Measurements from ENCODE around the gene OPN3. TPM values are rescaled to one million over a fixed set of nuclear protein-coding genes. Genes with fewer than 3 reads are reported as not detected.

The OPN3 gene, protein sequence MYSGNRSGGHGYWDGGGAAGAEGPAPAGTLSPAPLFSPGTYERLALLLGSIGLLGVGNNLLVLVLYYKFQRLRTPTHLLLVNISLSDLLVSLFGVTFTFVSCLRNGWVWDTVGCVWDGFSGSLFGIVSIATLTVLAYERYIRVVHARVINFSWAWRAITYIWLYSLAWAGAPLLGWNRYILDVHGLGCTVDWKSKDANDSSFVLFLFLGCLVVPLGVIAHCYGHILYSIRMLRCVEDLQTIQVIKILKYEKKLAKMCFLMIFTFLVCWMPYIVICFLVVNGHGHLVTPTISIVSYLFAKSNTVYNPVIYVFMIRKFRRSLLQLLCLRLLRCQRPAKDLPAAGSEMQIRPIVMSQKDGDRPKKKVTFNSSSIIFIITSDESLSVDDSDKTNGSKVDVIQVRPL
- total RNA-seq = 14.3 and 14.6 TPM in 2 replicates

DNA sequence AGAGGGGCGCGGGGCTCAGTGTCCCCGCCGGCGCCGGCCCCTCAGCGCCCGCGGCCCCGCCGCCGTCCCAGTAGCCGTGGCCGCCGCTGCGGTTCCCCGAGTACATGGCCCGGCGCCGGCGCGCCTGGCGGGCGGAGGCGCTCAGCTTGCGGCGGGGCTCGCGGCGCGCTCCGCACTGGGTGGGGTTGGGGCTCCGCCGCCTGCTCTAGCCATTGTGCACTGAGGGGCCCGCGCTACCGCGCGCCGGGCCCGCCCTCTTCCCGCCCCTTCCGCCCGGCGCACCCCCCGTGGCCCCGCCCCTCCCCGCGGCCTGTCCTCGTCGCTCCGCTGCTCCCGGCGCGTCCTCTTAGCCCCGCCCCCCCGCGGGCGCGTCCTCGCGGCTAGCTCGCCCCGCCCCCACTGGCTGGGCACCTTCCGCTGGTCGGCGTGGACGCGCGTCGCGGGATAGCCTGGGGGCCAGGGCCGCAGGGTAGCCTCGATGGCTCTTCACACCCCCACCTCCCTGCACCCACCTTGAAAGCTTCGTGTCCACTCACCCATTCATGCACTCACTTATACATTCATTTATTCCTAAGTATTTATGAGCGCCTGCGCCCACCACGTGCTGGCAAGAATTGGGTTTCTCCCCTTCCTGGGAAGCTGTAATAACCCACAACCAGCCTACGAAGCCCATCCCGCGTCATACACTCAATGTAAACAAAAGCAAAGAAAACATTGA is at the start of gene OPN3, which contains the start of gene CHML:
TSS of gene OPN3 (minus strand) at position 221 of the 718 bp plus-strand sequence. CDS start at position 106, 115 bp downstream.
TSS of gene CHML (minus strand) at position 221 of the 718 bp plus-strand sequence. CDS start 4,603 bp downstream, outside the sequence.

DNA sequence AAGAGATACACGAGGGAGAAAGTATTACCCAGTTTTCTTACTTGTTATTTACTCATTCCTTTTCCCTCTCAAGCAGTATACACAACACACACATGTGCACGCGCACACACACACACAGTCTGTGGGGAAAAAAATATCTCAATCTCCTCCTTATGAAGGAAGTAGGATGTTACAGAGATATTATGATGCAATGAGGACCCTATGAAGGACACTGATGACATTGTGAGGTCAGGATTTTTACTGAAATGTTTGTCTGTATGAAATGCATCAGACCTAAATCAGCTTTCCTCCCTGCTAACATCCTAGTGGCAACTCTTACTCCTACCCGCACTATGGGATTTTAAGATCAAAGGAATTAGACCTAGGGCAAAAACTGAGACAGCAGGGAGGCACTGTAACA is 11.8 kb upstream of the OPN3 start, which contains the start of gene WDR64:
TSS of gene WDR64 (plus strand) at position 270 of the 400 bp plus-strand sequence. CDS start 204 bp downstream, outside the sequence.

Other genes with a start within 250 kb of the OPN3 start
- 71.7 and 74.7 TPM in 2 replicates for gene FH, start 120.6 kb downstream of the OPN3 start, total RNA-seq
- gene KMO, start 108.0 kb downstream of the OPN3 start, total RNA-seq = under 0.01 and 0.49 TPM in 2 replicates
- 16.8 and 19.1 TPM in 2 replicates for gene CHML, start within 50 bp of the OPN3 start, total RNA-seq
- under 0.01 TPM in 1 of 2 replicates, not detected in the other for gene WDR64, start 11.9 kb upstream of the OPN3 start, total RNA-seq
- gene EXO1, start 207.8 kb upstream of the OPN3 start, total RNA-seq = 1.7 and 3.2 TPM in 2 replicates

Data from hair follicle dermal papilla cell (primary cell).